Activated T-helper 17 cell treated with anti-CD3 and anti-CD28 coated beads, Interleukin-2, amount 50 U/mL, for 72 hours (primary cell): ENCODE data around the gene RPRD1B. TPM values are rescaled to one million over a fixed set of nuclear protein-coding genes. Genes with fewer than 3 reads are reported as not detected.

ENCODE experiments used
- ATAC-seq: fragments of 150-1000 bp; cut with Tn5 transposase; replicated peaks from 2 replicates; pipeline ENCODE4 v1.10.0; 2021; ENCODE audit warnings: mild to moderate bottlenecking, moderate library complexity
- H3K27ac Mint-ChIP-seq: one replicate; pipeline ENCODE4 v1.8.0; 2022; ENCODE audit warnings: mixed read lengths
- H3K27me3 Mint-ChIP-seq: one replicate; pipeline ENCODE4 v1.8.0; 2022; ENCODE audit warnings: mixed read lengths
- H3K36me3 Mint-ChIP-seq: one replicate; pipeline ENCODE4 v1.8.0; 2022; ENCODE audit warnings: low read depth, mild to moderate bottlenecking, mixed read lengths
- H3K4me1 Mint-ChIP-seq: one replicate; pipeline ENCODE4 v1.8.0; 2022; ENCODE audit warnings: mixed read lengths
- H3K4me3 Mint-ChIP-seq: one replicate; pipeline ENCODE4 v1.8.0; 2022; ENCODE audit warnings: mild to moderate bottlenecking, mixed read lengths
- H3K9me3 Mint-ChIP-seq: one replicate; pipeline ENCODE4 v1.8.0; 2022; ENCODE audit warnings: mixed read lengths
- total RNA-seq, 2 donors: library from RNA; stranded (reverse); gene quantifications; one replicate each; pipeline ENCODE4 v1.2.3, GENCODE V29; 2022

RPRD1B gene
- total RNA-seq, 2 donors from 2014 or later: 37.9 to 46.0 TPM

GRCh38 chr20:38139156-38139912, 105.8 kb downstream of the RPRD1B start:
- no peak for ATAC-seq
- H3K27me3 Mint-ChIP-seq: no peaks in the 10 kb centered on the region
- H3K4me1 Mint-ChIP-seq: peaks cover 4% of the 10 kb centered on the region
- no peak overlapping the region for H3K27ac Mint-ChIP-seq
- H3K9me3 Mint-ChIP-seq: no peaks in the 10 kb centered on the region
- no peaks in the 10 kb centered on the region for H3K36me3 Mint-ChIP-seq
- H3K4me3 Mint-ChIP-seq: no peak overlapping the region

- no peaks in the 10 kb centered on the region for H3K27me3 Mint-ChIP-seq
- no peak overlapping the region for H3K27ac Mint-ChIP-seq
- H3K9me3 Mint-ChIP-seq: no peaks in the 10 kb centered on the region
- no peak overlapping the region for H3K4me3 Mint-ChIP-seq
- no peaks in the 10 kb centered on the region for H3K4me1 Mint-ChIP-seq
- ATAC-seq: no peak
- H3K36me3 Mint-ChIP-seq: no peaks in the 10 kb centered on the region
Measured at GRCh38 chr20:38139977-38140753, 106.6 kb downstream of the RPRD1B start.

GRCh38 chr20:38141204-38141888, 107.8 kb downstream of the RPRD1B start:
- Mint-ChIP-seq H3K36me3 (no peaks in the 10 kb centered on the region), H3K27ac (no peak overlapping the region), H3K9me3 (no peaks in the 10 kb centered on the region), H3K4me3 (no peak overlapping the region), H3K27me3 (peaks cover 4% of the 10 kb centered on the region), H3K4me1 (no peaks in the 10 kb centered on the region)
- ATAC-seq: no peak

Other genes with a start within 250 kb of the RPRD1B start
- not detected for gene VSTM2L, start 130.6 kb upstream of the RPRD1B start, total RNA-seq
- gene TTI1, start 290 bp upstream of the RPRD1B start, total RNA-seq: 10 to 100 TPM; 33.0 to 40.5 TPM
- under 1 TPM; 0.19 to 0.76 TPM for gene TGM2, start 131.5 kb downstream of the RPRD1B start, total RNA-seq
- gene KIAA1755, start 227.0 kb downstream of the RPRD1B start, total RNA-seq: not detected